AG04449 (cell line): ENCODE measurements around the gene SIT1.

Experiments
- CTCF ChIA-PET: fragments of 350-600 bp; formaldehyde crosslinking; extraction: SDS; loops from one replicate; lab custom pipeline; 2021; ENCODE audit warnings: antibody characterized with exemption; lab: Yijun Ruan, JAX
- POLR2A ChIA-PET: fragments of 400-600, 350-600 bp; formaldehyde crosslinking; extraction: SDS; loops from one replicate; lab custom pipeline; 2020; ENCODE audit warnings: antibody characterized with exemption, inconsistent platforms; lab: Yijun Ruan, JAX
- DNase-seq: peaks from one replicate; pipeline ENCODE4 v3.0.0-alpha.2; 2010; ENCODE audit warnings: low read depth, low spot score
- H3K4me3 ChIP-seq: 2 replicates; pipeline ENCODE4 v1.5.1; 2011; ENCODE audit warnings: low read depth, mild to moderate bottlenecking, control low read depth, low read length
- TF ChIP-seq, protein P1 (sequence below): IDR thresholded peaks from one replicate; pipeline ENCODE4 v1.5.1; 2011; ENCODE audit warnings: mild to moderate bottlenecking, moderate library complexity, low read length, control low read depth, inconsistent platforms; ENCODE audit not compliant: insufficient read depth; ENCODE audit errors: missing control alignments

The SIT1 gene

DNA sequence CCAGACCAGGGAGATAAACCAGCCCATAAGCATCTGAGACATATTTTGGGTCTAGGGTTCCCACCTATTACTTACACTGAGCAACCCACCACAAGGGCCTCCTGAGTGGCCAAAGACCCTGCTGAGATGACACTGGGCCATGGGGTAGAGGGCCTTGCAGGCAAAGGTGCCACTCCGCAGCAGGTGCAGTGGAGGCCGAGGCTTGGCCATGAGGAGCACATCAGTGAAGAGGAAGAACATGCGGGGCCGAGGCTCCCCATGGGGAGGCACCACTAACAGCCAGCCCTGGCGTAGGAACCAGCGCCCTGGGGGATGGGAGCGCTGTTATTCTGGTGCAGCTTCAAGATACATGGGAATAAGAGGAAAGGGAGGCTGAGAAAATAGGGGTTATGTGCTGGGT lies 11.7 kb upstream of the SIT1 start:
- no peak for DNase-seq
- H3K4me3 ChIP-seq = no peak overlapping the region
- POLR2A ChIA-PET = interaction anchor here (1.6 to 2.5 kb wide), 2 partner anchors 27 to 32 kb away, joined by 6 to 17 read pairs; partner anchors contain the start of gene TPM2
- TF ChIP-seq, protein P1, sequence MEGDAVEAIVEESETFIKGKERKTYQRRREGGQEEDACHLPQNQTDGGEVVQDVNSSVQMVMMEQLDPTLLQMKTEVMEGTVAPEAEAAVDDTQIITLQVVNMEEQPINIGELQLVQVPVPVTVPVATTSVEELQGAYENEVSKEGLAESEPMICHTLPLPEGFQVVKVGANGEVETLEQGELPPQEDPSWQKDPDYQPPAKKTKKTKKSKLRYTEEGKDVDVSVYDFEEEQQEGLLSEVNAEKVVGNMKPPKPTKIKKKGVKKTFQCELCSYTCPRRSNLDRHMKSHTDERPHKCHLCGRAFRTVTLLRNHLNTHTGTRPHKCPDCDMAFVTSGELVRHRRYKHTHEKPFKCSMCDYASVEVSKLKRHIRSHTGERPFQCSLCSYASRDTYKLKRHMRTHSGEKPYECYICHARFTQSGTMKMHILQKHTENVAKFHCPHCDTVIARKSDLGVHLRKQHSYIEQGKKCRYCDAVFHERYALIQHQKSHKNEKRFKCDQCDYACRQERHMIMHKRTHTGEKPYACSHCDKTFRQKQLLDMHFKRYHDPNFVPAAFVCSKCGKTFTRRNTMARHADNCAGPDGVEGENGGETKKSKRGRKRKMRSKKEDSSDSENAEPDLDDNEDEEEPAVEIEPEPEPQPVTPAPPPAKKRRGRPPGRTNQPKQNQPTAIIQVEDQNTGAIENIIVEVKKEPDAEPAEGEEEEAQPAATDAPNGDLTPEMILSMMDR = no peak
- CTCF ChIA-PET = interaction anchor here (1.5 to 11.9 kb wide), 12 partner anchors 9 to 150 kb away, joined by 4 to 148 read pairs (median 15); partner anchors contain the start of genes CA9, CREB3, SPAG8 and TLN1

DNA sequence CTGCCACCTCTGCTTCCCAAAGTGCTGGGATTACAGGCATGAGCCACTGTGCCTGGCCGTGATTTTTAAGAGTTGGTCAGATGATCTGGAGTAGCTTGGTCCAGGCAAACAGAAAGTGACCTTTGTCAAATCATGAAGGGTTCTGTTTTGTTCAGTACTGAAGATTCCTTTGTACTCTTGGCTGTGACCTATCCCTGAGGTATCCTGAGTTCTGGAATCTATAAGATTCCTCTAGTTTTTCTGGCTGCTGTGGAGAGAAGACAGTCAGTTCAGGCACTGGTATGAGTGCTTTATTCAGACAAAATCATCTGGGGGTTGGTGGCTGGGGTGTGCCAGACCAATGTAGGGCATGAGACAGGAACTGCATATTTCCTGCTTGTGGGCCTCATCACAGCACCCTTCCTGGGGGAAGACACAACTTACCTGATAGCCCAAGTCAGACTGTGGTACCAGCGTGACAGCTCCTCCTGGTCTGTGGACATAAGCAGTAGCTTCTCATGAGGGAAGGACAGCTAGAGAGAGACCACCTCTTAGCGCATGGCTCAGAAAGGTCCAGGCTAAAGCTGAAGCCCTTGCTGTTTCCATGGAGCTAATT lies 11.1 kb upstream of the SIT1 start:
- DNase-seq = no peak
- no peak overlapping the region for H3K4me3 ChIP-seq
- TF ChIP-seq, protein P1 = no peak
- CTCF ChIA-PET = interaction anchor here (0.7 to 11.9 kb wide), 26 partner anchors 9 to 220 kb away, joined by 3 to 148 read pairs (median 6); partner anchors contain the start of genes CA9, CREB3, GBA2 and HINT2
- POLR2A ChIA-PET = interaction anchor here (1.6 to 2.5 kb wide), 3 partner anchors 27 to 67 kb away, joined by 6 to 17 read pairs (median 9); partner anchors contain the start of gene TPM2

DNA sequence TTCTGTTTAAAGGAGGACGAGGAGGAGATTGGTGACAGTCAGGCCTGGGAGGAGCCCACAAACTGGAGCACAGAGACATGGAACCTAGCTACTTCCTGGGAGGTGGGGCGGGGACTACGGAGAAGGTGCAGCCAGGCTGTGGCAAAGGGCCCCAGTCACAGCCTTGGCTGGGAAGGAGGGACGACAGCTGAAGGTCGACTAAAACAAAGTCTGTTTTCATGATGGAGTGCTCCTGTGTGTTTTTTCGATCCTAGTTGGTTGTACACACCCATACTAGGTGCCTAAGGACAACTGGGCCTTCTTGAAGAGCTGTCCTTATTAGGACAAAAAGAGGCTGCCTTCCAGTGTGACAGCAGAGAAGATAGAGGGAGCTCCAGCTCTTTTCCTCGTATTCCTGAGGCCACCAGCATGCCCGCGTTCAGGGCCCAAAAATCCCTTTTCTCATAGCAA lies 10.3 kb upstream of the SIT1 start:
- TF ChIP-seq, protein P1 = peak; percentile 52
- no peak overlapping the region for H3K4me3 ChIP-seq
- POLR2A ChIA-PET = interaction anchor here (1.2 to 2.5 kb wide), 3 partner anchors 28 to 68 kb away, joined by 3 to 17 read pairs (median 9); partner anchors contain the start of gene TPM2
- CTCF ChIA-PET = interaction anchor here (0.7 to 11.9 kb wide), 30 partner anchors 9 to 221 kb away, joined by 3 to 148 read pairs (median 6); partner anchors contain the start of genes CA9, CREB3, GBA2 and HINT2
- DNase-seq = no peak

DNA sequence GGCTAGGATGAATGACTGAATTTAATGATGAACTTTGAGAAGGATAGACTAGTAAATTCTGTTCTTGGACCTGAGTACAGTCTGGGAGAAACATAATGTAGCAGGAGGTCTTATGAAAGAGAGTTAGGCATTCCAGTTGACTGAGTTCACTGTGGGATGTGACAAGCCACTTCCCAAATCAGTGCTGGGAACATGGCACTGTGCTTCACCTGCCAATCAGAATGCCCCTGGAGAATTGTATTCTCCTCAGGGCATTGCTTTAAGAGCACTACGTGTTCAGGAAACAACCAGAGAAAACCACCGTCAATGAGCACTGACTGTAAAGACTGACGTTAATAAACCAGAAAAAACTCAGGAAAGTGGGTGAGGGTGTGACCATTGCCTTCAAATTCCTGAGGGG lies 8.6 kb upstream of the SIT1 start:
- peak overlapping the region; percentile 97 for H3K4me3 ChIP-seq
- POLR2A ChIA-PET = interaction anchor here (1.5 to 3.5 kb wide), 4 partner anchors 21 to 170 kb away, joined by 4 to 39 read pairs (median 10); partner anchors contain the start of genes CREB3, RUSC2, TLN1 and TPM2

DNA sequence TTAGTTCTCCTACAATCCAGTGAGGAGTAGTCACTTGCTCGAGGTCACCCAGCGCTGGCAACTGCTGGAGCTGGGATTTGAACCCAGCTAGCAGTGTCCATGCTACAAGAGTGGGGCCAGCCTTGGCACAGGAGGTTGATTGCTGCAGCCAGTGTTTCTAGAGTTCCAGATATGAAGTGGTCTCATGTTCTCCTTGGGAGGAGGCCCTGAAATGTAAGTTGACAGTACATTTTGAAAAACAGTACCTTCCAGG lies 8.2 kb upstream of the SIT1 start:
- no peak for DNase-seq
- TF ChIP-seq, protein P1 = no peak
- CTCF ChIA-PET = interaction anchor here (0.8 to 11.9 kb wide), 15 partner anchors 9 to 155 kb away, joined by 3 to 148 read pairs (median 4); partner anchors contain the start of genes CA9, HINT2 and TPM2
- peak overlapping the region; percentile 97 for H3K4me3 ChIP-seq
- POLR2A ChIA-PET = interaction anchor here (1.4 to 3.5 kb wide), 7 partner anchors 21 to 169 kb away, joined by 4 to 39 read pairs (median 6); partner anchors contain the start of genes CREB3, RUSC2, TLN1 and TPM2

More for the DNA sequence above, 8.6 kb upstream of the SIT1 start:
- CTCF ChIA-PET = interaction anchor here (0.8 to 11.9 kb wide), 14 partner anchors 8 to 113 kb away, joined by 3 to 148 read pairs (median 4); partner anchors contain the start of genes CA9 and TPM2
- no peak for DNase-seq
- TF ChIP-seq, protein P1 = no peak
